ENCODE measurements around the gene ZNF460. TPM values are rescaled to one million over a fixed set of nuclear protein-coding genes. Genes with fewer than 3 reads are reported as not detected.

Gene ZNF460
- total RNA-seq, 1 donor from 2014 or later: 24.0 TPM

GRCh38 chr19:57241176-57241575 is 39.1 kb upstream of the ZNF460 start:
- TF ChIP-seq, protein P1, sequence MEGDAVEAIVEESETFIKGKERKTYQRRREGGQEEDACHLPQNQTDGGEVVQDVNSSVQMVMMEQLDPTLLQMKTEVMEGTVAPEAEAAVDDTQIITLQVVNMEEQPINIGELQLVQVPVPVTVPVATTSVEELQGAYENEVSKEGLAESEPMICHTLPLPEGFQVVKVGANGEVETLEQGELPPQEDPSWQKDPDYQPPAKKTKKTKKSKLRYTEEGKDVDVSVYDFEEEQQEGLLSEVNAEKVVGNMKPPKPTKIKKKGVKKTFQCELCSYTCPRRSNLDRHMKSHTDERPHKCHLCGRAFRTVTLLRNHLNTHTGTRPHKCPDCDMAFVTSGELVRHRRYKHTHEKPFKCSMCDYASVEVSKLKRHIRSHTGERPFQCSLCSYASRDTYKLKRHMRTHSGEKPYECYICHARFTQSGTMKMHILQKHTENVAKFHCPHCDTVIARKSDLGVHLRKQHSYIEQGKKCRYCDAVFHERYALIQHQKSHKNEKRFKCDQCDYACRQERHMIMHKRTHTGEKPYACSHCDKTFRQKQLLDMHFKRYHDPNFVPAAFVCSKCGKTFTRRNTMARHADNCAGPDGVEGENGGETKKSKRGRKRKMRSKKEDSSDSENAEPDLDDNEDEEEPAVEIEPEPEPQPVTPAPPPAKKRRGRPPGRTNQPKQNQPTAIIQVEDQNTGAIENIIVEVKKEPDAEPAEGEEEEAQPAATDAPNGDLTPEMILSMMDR (IDR thresholded peaks at IDR 0.05; ENCODE audit: borderline replicate concordance): no peak
- H3K9me3 ChIP-seq (replicated peaks): no peaks in the 10 kb centered on the region
- peak overlapping the region; percentile 99 for H3K4me3 ChIP-seq
- peaks cover 37% of the 10 kb centered on the region for H3K4me1 ChIP-seq
- intact Hi-C loops (cut with micrococcal nuclease): no loop called here
- no peak for DNase-seq
- H3K27ac ChIP-seq (replicated peaks): peak overlapping the region; percentile 95
- H3K27me3 ChIP-seq (ENCODE audit: low read depth): no peaks in the 10 kb centered on the region
- peaks cover 25% of the 10 kb centered on the region for H3K36me3 ChIP-seq

- Histone ChIP-seq H3K36me3 (peaks cover 41% of the 10 kb centered on the region), H3K9me3 (replicated peaks) (no peaks in the 10 kb centered on the region)
- intact Hi-C loops (cut with micrococcal nuclease): no loop called here
Observed at GRCh38 chr19:57242821-57243220, 37.5 kb upstream of the ZNF460 start.

GRCh38 chr19:57244513-57244912 is 35.8 kb upstream of the ZNF460 start:
- TF ChIP-seq, protein P1 (IDR thresholded peaks at IDR 0.05; ENCODE audit: borderline replicate concordance): no peak
- H3K27ac ChIP-seq (replicated peaks): no peak overlapping the region
- H3K4me3 ChIP-seq: no peak overlapping the region
- peaks cover 58% of the 10 kb centered on the region for H3K36me3 ChIP-seq
- H3K9me3 ChIP-seq (replicated peaks): no peaks in the 10 kb centered on the region
- intact Hi-C loops (cut with micrococcal nuclease): no loop called here
- H3K27me3 ChIP-seq (ENCODE audit: low read depth): no peaks in the 10 kb centered on the region
- peaks cover 37% of the 10 kb centered on the region for H3K4me1 ChIP-seq
- DNase-seq: no peak

More at GRCh38 chr19:57242821-57243220, 37.5 kb upstream of the ZNF460 start:
- DNase-seq: no peak
- H3K27me3 ChIP-seq (ENCODE audit: low read depth): no peaks in the 10 kb centered on the region
- H3K27ac ChIP-seq (replicated peaks): no peak overlapping the region
- H3K4me3 ChIP-seq: no peak overlapping the region
- TF ChIP-seq, protein P1 (IDR thresholded peaks at IDR 0.05; ENCODE audit: borderline replicate concordance): no peak
- peaks cover 37% of the 10 kb centered on the region for H3K4me1 ChIP-seq

DNA sequence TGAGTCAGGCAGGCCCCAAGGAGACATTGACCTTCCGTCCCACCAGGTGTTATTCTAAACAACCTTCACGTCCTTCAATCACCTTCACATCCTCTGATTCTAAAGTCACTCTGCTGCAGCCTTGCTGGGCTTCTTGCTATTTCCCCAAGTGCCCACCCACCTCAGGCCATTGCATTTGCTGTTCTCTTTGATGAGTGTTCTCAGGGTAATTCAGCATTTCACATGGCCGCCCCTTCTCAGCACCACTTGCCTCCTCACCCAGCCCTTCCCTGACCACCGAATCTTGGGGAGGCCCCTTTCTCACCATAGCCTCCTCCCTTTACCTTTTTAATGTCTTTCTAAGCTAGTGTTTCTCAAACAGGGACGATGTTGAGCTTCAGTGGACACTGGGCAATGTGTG is 35.2 kb upstream of the ZNF460 start:
- Histone ChIP-seq H3K4me1 (peaks cover 32% of the 10 kb centered on the region), H3K4me3 (no peak overlapping the region), H3K27me3 (ENCODE audit: low read depth) (no peaks in the 10 kb centered on the region), H3K27ac (replicated peaks) (no peak overlapping the region), H3K36me3 (peaks cover 61% of the 10 kb centered on the region), H3K9me3 (replicated peaks) (no peaks in the 10 kb centered on the region)
- no peak for DNase-seq
- intact Hi-C loops (cut with micrococcal nuclease): no loop called here
- TF ChIP-seq, protein P1 (IDR thresholded peaks at IDR 0.05; ENCODE audit: borderline replicate concordance): no peak

GRCh38 chr19:57245959-57246358 is 34.3 kb upstream of the ZNF460 start:
- TF ChIP-seq, protein P1 (IDR thresholded peaks at IDR 0.05; ENCODE audit: borderline replicate concordance): no peak
- DNase-seq: no peak
- intact Hi-C loops (cut with micrococcal nuclease): no loop called here
- no peak overlapping the region for H3K4me3 ChIP-seq
- peaks cover 25% of the 10 kb centered on the region for H3K4me1 ChIP-seq
- no peaks in the 10 kb centered on the region for H3K9me3 ChIP-seq (replicated peaks)
- peaks cover 70% of the 10 kb centered on the region for H3K36me3 ChIP-seq
- no peak overlapping the region for H3K27ac ChIP-seq (replicated peaks)
- H3K27me3 ChIP-seq (ENCODE audit: low read depth): no peaks in the 10 kb centered on the region
